ENCODE results near the gene ADGRL3. TPM values are rescaled to one million over a fixed set of nuclear protein-coding genes. Genes with fewer than 3 reads are reported as not detected.
"Not testable (repeated sequence)": the region's sequence is repeated elsewhere in the genome, so short reads cannot be mapped to it uniquely, and the experiment has no call there.

The ADGRL3 gene
- total RNA-seq, 3 donors from 2014 or later (not counting 1 experiment from before 2014, with no cell fraction given): not detected

- no peak overlapping the region for H3K27ac Mint-ChIP-seq
- WGBS (ENCODE audit: insufficient coverage): 97% methylated on average over 2 of the region's 4 CpGs
Observed at GRCh38 chr4:61985426-61985825, 785.3 kb downstream of the ADGRL3 start.

GRCh38 chr4:61986929-61987328 lies 786.8 kb downstream of the ADGRL3 start:
- H3K4me3 Mint-ChIP-seq; H3K36me3 Mint-ChIP-seq; H3K9me3 ChIP-seq (ENCODE audit: control insufficient read depth, insufficient read depth, low read length); intact Hi-C loops (cut with micrococcal nuclease); H3K27ac Mint-ChIP-seq; H3K4me3 ChIP-seq (ENCODE audit: low read length); DNase-seq; H3K4me1 ChIP-seq (ENCODE audit: control insufficient read depth, insufficient read depth, low read length); H3K27ac ChIP-seq (ENCODE audit: low read length); H3K27me3 Mint-ChIP-seq (ENCODE audit: low read depth in 2 of 2); ATAC-seq; H3K4me1 Mint-ChIP-seq; H3K27me3 ChIP-seq (ENCODE audit: control insufficient read depth, insufficient read depth, low read length); H3K36me3 ChIP-seq (ENCODE audit: control insufficient read depth, insufficient read depth, low read length): not testable (repeated sequence)
- peaks cover 12 to 15% of the 10 kb centered on the region in 2 donors for H3K9me3 Mint-ChIP-seq
- WGBS (ENCODE audit: insufficient coverage): 93% methylated on average over 5 of the region's 7 CpGs

More at GRCh38 chr4:61985426-61985825, 785.3 kb downstream of the ADGRL3 start:
- Histone ChIP-seq H3K4me1 (ENCODE audit: control insufficient read depth, insufficient read depth, low read length) (no peaks in the 10 kb centered on the region), H3K27me3 (ENCODE audit: control insufficient read depth, insufficient read depth, low read length) (no peaks in the 10 kb centered on the region), H3K27ac (ENCODE audit: low read length) (no peak overlapping the region), H3K4me3 (ENCODE audit: low read length) (no peak overlapping the region), H3K9me3 (ENCODE audit: control insufficient read depth, insufficient read depth, low read length) (no peaks in the 10 kb centered on the region), H3K36me3 (ENCODE audit: control insufficient read depth, insufficient read depth, low read length) (no peaks in the 10 kb centered on the region)
- Mint-ChIP-seq H3K27me3 (ENCODE audit: low read depth in 2 of 2) (no peaks in the 10 kb centered on the region), H3K36me3 (peaks cover 6% of the 10 kb centered on the region), H3K4me1 (no peaks in the 10 kb centered on the region), H3K4me3 (no peak overlapping the region), H3K9me3 (peaks cover 12 to 18% of the 10 kb centered on the region in 2 donors)
- no peak for DNase-seq
- intact Hi-C loops (cut with micrococcal nuclease): no loop called here
- ATAC-seq: no peak
- no peak for TF ChIP-seq CTCF (IDR thresholded peaks at IDR 0.05)

- ATAC-seq (no peak), DNase-seq (no peak)
- Mint-ChIP-seq H3K36me3 (no peaks in the 10 kb centered on the region), H3K27ac (no peak overlapping the region), H3K27me3 (ENCODE audit: low read depth in 2 of 2) (no peaks in the 10 kb centered on the region), H3K4me3 (no peak overlapping the region), H3K9me3 (peaks cover 7 to 11% of the 10 kb centered on the region in 2 donors), H3K4me1 (no peaks in the 10 kb centered on the region)
- no peak overlapping the region for H3K4me3 ChIP-seq (ENCODE audit: low read length)
- TF ChIP-seq CTCF (IDR thresholded peaks at IDR 0.05): no peak
- H3K9me3 ChIP-seq (ENCODE audit: control insufficient read depth, insufficient read depth, low read length): no peaks in the 10 kb centered on the region
- no CpG with 5 or more reads among the region's 2 CpGs for WGBS (ENCODE audit: insufficient coverage)
- H3K4me1 ChIP-seq (ENCODE audit: control insufficient read depth, insufficient read depth, low read length): no peaks in the 10 kb centered on the region
- intact Hi-C loops (cut with micrococcal nuclease): no loop called here
- H3K27ac ChIP-seq (ENCODE audit: low read length): no peak overlapping the region
- no peaks in the 10 kb centered on the region for H3K36me3 ChIP-seq (ENCODE audit: control insufficient read depth, insufficient read depth, low read length)
- H3K27me3 ChIP-seq (ENCODE audit: control insufficient read depth, insufficient read depth, low read length): no peaks in the 10 kb centered on the region
Observed at GRCh38 chr4:61992351-61992750, 792.2 kb downstream of the ADGRL3 start.

GRCh38 chr4:61994036-61994435 lies 793.9 kb downstream of the ADGRL3 start:
- Histone ChIP-seq H3K27ac (ENCODE audit: low read length) (no peak overlapping the region), H3K27me3 (ENCODE audit: control insufficient read depth, insufficient read depth, low read length) (no peaks in the 10 kb centered on the region), H3K36me3 (ENCODE audit: control insufficient read depth, insufficient read depth, low read length) (no peaks in the 10 kb centered on the region), H3K9me3 (ENCODE audit: control insufficient read depth, insufficient read depth, low read length) (no peaks in the 10 kb centered on the region), H3K4me1 (ENCODE audit: control insufficient read depth, insufficient read depth, low read length) (no peaks in the 10 kb centered on the region), H3K4me3 (ENCODE audit: low read length) (no peak overlapping the region)
- ATAC-seq (no peak), DNase-seq (no peak)
- Mint-ChIP-seq H3K4me1 (no peaks in the 10 kb centered on the region), H3K9me3 (peaks cover 7 to 11% of the 10 kb centered on the region in 2 donors), H3K27ac (no peak overlapping the region), H3K27me3 (ENCODE audit: low read depth in 2 of 2) (no peaks in the 10 kb centered on the region), H3K36me3 (no peaks in the 10 kb centered on the region), H3K4me3 (no peak overlapping the region)
- intact Hi-C loops (cut with micrococcal nuclease): no loop called here
- TF ChIP-seq CTCF (IDR thresholded peaks at IDR 0.05): no peak
- 83% methylated on average over 5 of the region's 6 CpGs for WGBS (ENCODE audit: insufficient coverage)
